ENCODE data around the gene KCNB1.
A peak's percentile ranks its signal among the peaks of the same experiment; 100 is the strongest.

The KCNB1 gene

DNA sequence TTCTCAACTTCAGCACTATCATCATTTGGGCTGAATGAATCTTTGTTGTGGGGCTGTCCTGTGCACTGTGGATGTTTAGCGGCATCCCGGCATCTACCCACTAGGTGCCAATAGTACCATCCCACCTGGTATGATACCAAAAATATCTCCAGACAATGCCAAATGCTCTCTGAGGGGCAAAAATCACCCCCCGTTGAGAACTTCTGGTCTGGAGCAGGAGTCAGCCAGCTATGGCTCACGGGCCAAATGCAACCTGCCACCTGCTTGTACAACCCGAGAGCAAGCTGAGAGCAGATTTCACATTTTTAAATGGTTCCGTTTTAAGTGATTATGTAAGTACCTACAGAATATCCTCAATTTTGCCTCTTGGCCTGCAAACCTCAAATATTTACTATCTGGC, 26.8 kb downstream of the KCNB1 start:
- Histone ChIP-seq H3K4me3 (no peak overlapping the region), H3K27ac (no peak overlapping the region), H3K4me2 (no peak overlapping the region), H3K4me1 (no peaks in the 10 kb centered on the region), H3K9me3 (replicated peaks in 1 of 11) (no peaks in the 10 kb centered on the region), H3K27me3 (no peaks in the 10 kb centered on the region), H3K36me3 (no peaks in the 10 kb centered on the region), H4K20me1 (no peaks in the 10 kb centered on the region), H3K9ac (no peak overlapping the region)
- no peak for TF ChIP-seq Cebpa-rat (IDR thresholded peaks at IDR 0.05)

DNA sequence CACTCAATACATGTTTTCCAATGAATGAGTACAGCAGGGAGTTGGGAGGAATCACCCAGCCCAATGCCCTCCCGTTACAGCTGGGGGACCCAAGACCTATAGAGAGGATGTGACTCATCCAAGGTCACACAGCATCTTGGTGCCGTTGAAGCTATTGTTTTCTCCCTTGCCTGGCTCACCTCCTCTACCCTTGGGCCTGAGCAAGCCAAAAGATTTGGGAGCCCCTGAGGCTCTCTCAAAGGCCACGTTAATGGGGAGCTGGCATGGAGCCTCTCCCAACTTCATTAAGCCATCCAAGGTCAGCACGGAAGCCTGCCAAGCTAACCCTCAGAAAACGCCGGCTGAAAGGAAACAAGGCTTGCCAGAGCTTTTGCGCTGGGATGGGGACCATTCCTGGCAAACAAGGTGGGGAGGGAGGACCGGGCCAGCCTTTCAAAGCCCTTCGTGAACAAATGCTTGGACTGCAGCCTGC, 30.4 kb downstream of the KCNB1 start:
- H3K36me3 ChIP-seq: no peaks in the 10 kb centered on the region
- no peak for TF ChIP-seq Cebpa-rat (IDR thresholded peaks at IDR 0.05)
- H3K27me3 ChIP-seq: no peaks in the 10 kb centered on the region
- no peak overlapping the region for H3K4me3 ChIP-seq
- no peak overlapping the region for H3K9ac ChIP-seq
- no peaks in the 10 kb centered on the region; a peak in 1 of 22 replicates for H4K20me1 ChIP-seq
- no peak overlapping the region for H3K27ac ChIP-seq
- peaks cover 0 to 3% (median 0%) of the 10 kb centered on the region in 10 experiments; a peak in 3 of 20 replicates for H3K4me1 ChIP-seq
- no peak overlapping the region for H3K4me2 ChIP-seq
- no peaks in the 10 kb centered on the region for H3K9me3 ChIP-seq (replicated peaks in 1 of 11)

DNA sequence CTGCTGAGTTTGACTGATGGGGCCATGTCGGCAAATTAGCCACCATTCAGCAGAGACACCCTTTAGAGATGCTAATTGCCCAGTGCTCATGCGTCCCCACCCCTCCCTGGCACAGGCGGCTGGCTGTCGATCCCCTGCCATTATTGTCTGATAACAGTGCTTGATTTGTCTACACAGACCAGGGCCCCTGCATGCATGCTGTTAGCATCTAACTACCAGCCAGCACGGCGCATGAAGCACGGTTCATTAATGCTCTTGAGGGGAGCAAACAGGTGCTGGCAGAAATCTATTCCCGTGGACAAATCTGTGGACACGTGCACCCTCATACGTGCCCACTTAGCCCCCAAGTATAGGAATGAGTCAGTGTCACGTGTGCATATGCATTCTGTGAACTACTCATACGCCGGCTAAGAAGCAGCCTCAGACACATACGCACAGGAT, 32.2 kb downstream of the KCNB1 start:
- no peaks in the 10 kb centered on the region; a peak in 1 of 22 replicates for H3K27me3 ChIP-seq
- no peaks in the 10 kb centered on the region for H3K9me3 ChIP-seq (replicated peaks in 1 of 11)
- no peak for TF ChIP-seq Cebpa-rat (IDR thresholded peaks at IDR 0.05)
- H3K9ac ChIP-seq: no peak overlapping the region
- H4K20me1 ChIP-seq: no peaks in the 10 kb centered on the region; a peak in 1 of 22 replicates
- H3K4me3 ChIP-seq: no peak overlapping the region
- no peaks in the 10 kb centered on the region for H3K36me3 ChIP-seq
- no peak overlapping the region for H3K27ac ChIP-seq
- H3K4me2 ChIP-seq: no peak overlapping the region
- H3K4me1 ChIP-seq: peaks cover 0 to 18% (median 0%) of the 10 kb centered on the region in 10 experiments; a peak in 8 of 20 replicates

DNA sequence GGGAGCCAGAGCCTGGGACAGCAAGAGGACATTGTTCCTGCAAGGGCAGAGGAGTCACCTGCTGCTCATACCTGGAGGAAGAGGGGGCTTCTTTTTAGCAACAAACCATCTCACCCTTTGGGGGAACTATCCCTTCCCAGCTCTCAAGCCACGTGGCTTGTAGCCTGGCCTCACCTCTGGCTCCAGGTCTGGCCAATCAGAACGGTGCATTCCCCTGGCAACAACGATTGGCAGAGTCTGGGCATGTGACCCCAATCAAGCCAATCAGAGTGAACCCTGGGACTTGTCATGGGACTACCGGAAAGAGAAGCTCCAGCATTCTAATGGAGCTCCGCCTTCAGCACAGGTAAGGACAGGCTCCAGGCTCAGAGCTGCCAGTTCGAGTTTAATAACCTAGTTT, 33.6 kb downstream of the KCNB1 start:
- H3K4me1 ChIP-seq: peaks cover 0 to 25% (median 0%) of the 10 kb centered on the region in 10 experiments; a peak in 8 of 20 replicates
- no peaks in the 10 kb centered on the region for H3K9me3 ChIP-seq (replicated peaks in 1 of 11)
- no peak for TF ChIP-seq Cebpa-rat (IDR thresholded peaks at IDR 0.05)

DNA sequence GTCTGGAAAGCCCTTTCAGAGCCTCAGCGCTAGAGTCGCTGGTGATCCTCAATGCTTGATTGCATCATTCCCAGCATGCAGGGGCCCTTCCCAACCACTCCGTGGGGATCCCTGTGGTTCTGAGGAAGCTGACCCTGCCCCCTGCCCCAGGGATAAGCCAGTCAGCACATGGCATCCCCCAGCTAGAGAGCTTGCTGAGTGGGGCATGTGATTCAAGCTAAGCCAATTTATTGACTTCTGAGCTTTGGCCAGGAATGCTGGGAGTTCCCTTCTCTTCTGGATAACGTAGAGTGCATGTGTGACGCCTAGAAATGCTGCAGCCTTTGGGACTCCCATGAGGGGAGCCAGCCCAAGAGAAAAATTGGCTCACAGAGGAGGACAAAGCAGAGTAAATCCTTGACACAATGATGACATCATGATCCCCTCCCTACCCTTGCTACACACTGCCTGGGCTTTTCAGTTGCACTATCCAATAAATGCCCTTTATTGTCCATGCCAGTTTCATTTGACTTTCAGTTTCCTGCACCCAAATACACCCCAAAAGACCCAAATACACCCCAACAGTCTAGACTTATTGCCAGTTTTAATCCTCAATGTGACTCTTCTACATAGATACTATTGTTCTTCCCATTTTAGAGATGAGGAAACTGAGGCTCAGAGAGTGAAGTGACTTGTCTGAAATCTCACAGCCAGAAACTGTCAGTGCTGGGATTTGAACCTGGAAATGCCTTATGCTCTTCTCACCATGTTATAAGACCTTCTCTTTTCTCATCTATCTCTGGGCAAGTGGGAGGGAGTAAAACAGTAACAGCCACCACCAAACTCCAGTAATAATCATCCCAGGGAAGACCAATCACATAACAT, 34.3 kb downstream of the KCNB1 start:
- Histone ChIP-seq H3K4me3 (no peak overlapping the region), H3K36me3 (no peaks in the 10 kb centered on the region), H4K20me1 (no peaks in the 10 kb centered on the region; a peak in 1 of 22 replicates), H3K4me2 (no peak overlapping the region), H3K4me1 (peaks cover 0 to 25% (median 0%) of the 10 kb centered on the region in 10 experiments; a peak in 8 of 20 replicates), H3K27ac (no peak overlapping the region), H3K9ac (no peak overlapping the region), H3K27me3 (no peaks in the 10 kb centered on the region; a peak in 1 of 22 replicates), H3K9me3 (replicated peaks in 1 of 11) (no peaks in the 10 kb centered on the region)
- TF ChIP-seq Cebpa-rat (IDR thresholded peaks at IDR 0.05): no peak; a peak in 1 of 22 replicates

More for the DNA sequence above, 33.6 kb downstream of the KCNB1 start:
- no peak overlapping the region for H3K27ac ChIP-seq
- H3K36me3 ChIP-seq: no peaks in the 10 kb centered on the region
- no peak overlapping the region for H3K9ac ChIP-seq
- no peaks in the 10 kb centered on the region; a peak in 1 of 22 replicates for H4K20me1 ChIP-seq
- no peaks in the 10 kb centered on the region; a peak in 1 of 22 replicates for H3K27me3 ChIP-seq
- H3K4me3 ChIP-seq: no peak overlapping the region
- H3K4me2 ChIP-seq: no peak overlapping the region

DNA sequence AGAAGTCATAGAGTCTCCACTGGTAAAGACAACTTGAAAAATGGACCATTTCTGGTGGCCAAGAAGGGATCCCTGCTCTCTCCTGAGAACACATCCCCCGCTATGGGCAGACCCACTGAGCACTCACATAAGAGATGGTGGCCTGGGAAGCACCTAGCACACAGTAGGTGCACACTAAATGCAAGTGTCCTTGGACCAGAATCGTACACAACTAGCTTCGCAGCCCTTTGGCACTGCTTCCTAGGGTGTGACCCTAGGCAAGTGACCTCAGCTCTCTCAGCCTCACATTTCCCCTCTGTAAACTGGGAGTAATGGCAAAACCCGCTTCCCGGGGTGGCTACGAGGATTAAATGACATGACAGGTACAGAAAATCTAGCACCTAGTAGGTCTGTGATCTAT, 35.1 kb downstream of the KCNB1 start:
- H3K4me3 ChIP-seq: no peak overlapping the region
- TF ChIP-seq Cebpa-rat (IDR thresholded peaks at IDR 0.05): no peak
- H3K9ac ChIP-seq: no peak overlapping the region

DNA sequence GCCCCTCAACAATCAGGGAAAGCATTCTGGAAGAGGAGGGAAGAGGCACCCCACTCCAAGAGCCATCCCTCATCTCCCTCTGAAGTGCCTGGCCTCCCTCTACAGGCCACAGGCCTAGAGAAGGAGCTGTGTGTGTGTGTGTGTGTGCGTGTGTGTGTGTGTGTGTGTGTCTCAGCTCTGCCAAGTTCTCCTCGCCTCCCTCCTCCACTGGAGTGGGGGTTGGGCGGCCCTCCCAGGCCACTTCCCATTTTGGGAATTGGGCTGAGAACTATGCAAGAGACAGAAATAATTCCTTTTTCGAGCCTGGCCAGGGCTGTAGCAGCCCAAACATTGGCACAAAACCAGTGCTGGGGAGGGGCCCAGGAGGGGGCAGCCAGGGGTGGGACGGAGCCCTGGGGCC, 35.7 kb downstream of the KCNB1 start:
- no peak for TF ChIP-seq Cebpa-rat (IDR thresholded peaks at IDR 0.05)
- H3K27me3 ChIP-seq: no peaks in the 10 kb centered on the region; a peak in 1 of 22 replicates

More for the DNA sequence above, 35.1 kb downstream of the KCNB1 start:
- H3K36me3 ChIP-seq: no peaks in the 10 kb centered on the region
- no peak overlapping the region for H3K27ac ChIP-seq
- no peaks in the 10 kb centered on the region for H3K9me3 ChIP-seq (replicated peaks in 1 of 11)
- H3K27me3 ChIP-seq: no peaks in the 10 kb centered on the region; a peak in 1 of 22 replicates
- H3K4me2 ChIP-seq: no peak overlapping the region; a peak in 1 of 22 replicates
- peaks cover 0 to 25% (median 0%) of the 10 kb centered on the region in 10 experiments; a peak in 8 of 20 replicates for H3K4me1 ChIP-seq
- no peaks in the 10 kb centered on the region; a peak in 1 of 22 replicates for H4K20me1 ChIP-seq

DNA sequence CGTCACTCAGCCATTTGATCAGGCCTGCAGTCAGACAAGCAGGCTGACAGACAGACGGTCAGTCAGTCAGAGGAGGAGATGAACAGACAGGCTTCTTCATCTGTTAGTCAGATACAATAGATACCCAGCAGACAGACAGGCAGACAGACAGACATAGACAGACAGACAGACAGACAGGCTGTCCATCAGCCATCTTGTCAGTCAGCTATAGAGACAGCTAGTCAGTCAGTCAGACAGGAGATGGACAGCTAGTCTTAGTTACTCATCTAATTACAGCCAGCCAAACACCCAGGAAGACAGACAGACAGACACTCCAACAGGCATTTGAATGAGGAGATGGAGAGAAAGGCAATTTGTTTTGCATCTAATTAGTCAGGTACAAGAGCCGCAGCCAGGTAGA, 36.4 kb downstream of the KCNB1 start:
- Histone ChIP-seq H3K4me2 (peak overlapping the region in 3 of 11 experiments; percentile 51 to 79 (median 79); a peak in 4 of 22 replicates), H3K9ac (peak overlapping the region in 1 of 11 experiments; percentile 8; a peak in 1 of 22 replicates), H3K4me3 (no peak overlapping the region), H3K9me3 (replicated peaks in 1 of 11) (no peaks in the 10 kb centered on the region), H3K27me3 (no peaks in the 10 kb centered on the region; a peak in 1 of 22 replicates), H3K27ac (no peak overlapping the region), H4K20me1 (no peaks in the 10 kb centered on the region; a peak in 1 of 22 replicates), H3K36me3 (no peaks in the 10 kb centered on the region), H3K4me1 (peaks cover 0 to 25% (median 0%) of the 10 kb centered on the region in 10 experiments; a peak in 8 of 20 replicates)
- no peak for TF ChIP-seq Cebpa-rat (IDR thresholded peaks at IDR 0.05)

More for the DNA sequence above, 35.7 kb downstream of the KCNB1 start:
- peak overlapping the region in 3 of 11 experiments; percentile 51 to 79 (median 79); a peak in 6 of 22 replicates for H3K4me2 ChIP-seq
- peaks cover 0 to 25% (median 0%) of the 10 kb centered on the region in 10 experiments; a peak in 8 of 20 replicates for H3K4me1 ChIP-seq
- H3K9me3 ChIP-seq (replicated peaks in 1 of 11): no peaks in the 10 kb centered on the region
- no peaks in the 10 kb centered on the region for H3K36me3 ChIP-seq
- H3K4me3 ChIP-seq: no peak overlapping the region
- 0 out of 22 replicates have a peak overlapping the region, but pooled peaks of 1 of the 11 experiments have one; percentile 8 for H3K9ac ChIP-seq
- H3K27ac ChIP-seq: no peak overlapping the region
- no peaks in the 10 kb centered on the region; a peak in 1 of 22 replicates for H4K20me1 ChIP-seq

DNA sequence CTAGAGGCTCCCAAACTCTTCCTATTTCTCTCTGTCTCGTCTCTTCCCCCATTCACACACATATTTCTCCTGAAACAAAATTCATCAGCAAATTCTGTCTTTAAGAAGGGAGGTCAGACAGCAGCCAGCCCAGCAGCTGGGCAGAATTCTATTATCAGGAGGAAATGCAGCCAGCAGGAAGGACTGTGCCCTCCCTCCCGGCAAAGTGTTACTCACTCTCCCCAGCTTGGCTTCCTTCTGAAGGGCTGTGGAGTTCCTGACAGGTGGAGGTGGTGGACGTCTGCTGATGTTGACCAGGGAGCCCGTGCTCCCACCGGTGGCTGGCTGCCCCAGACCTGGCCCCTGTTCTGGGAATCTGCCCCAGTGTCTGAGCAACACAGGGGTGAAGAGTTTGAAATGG, 37.3 kb downstream of the KCNB1 start:
- H3K27ac ChIP-seq: no peak overlapping the region
- H3K4me3 ChIP-seq: no peak overlapping the region
- no peak overlapping the region for H3K9ac ChIP-seq
- peak overlapping the region in 2 of 11 experiments; percentile 10 to 32; a peak in 2 of 22 replicates for H3K4me2 ChIP-seq
- no peaks in the 10 kb centered on the region for H3K9me3 ChIP-seq (replicated peaks in 1 of 11)
- no peak for TF ChIP-seq Cebpa-rat (IDR thresholded peaks at IDR 0.05)
- H3K4me1 ChIP-seq: peaks cover 0 to 25% (median 0%) of the 10 kb centered on the region in 10 experiments; a peak in 8 of 20 replicates
- no peaks in the 10 kb centered on the region; a peak in 1 of 22 replicates for H4K20me1 ChIP-seq
- H3K27me3 ChIP-seq: no peaks in the 10 kb centered on the region; a peak in 1 of 22 replicates
- no peaks in the 10 kb centered on the region for H3K36me3 ChIP-seq
